HEK293 (cell line): ENCODE measurements around the gene EID2.

ENCODE experiments used
- BCL11A ChIP-seq: fragments of 450-650 bp; formaldehyde crosslinking; IDR thresholded peaks from 2 replicates; pipeline ENCODE4 v1.5.1; 2016; ENCODE audit warnings: low read depth, missing biosample characterization, missing genetic modification characterization
- GLIS1 ChIP-seq: fragments of 450-650 bp; formaldehyde crosslinking; IDR thresholded peaks from 2 replicates; pipeline ENCODE4 v1.5.1; 2016; ENCODE audit warnings: missing biosample characterization, missing genetic modification characterization
- MYNN ChIP-seq: fragments of 450-650 bp; formaldehyde crosslinking; IDR thresholded peaks from 2 replicates; pipeline ENCODE4 v1.5.1; 2016; ENCODE audit warnings: missing biosample characterization, missing genetic modification characterization, borderline replicate concordance
- TRIM28 ChIP-seq: IDR thresholded peaks from 2 replicates; pipeline ENCODE4 v1.6.1; 2011; ENCODE audit warnings: low read length, control low read depth, borderline replicate concordance
- YY1 ChIP-seq: fragments of 450-650 bp; formaldehyde crosslinking; IDR thresholded peaks from 2 replicates; pipeline ENCODE4 v1.5.1; 2018; ENCODE audit warnings: missing biosample characterization, missing genetic modification characterization
- ZBTB1 ChIP-seq: fragments of 450-650 bp; formaldehyde crosslinking; IDR thresholded peaks from 2 replicates; pipeline ENCODE4 v1.5.1; 2016; ENCODE audit warnings: missing biosample characterization, missing genetic modification characterization
- ZFP37 ChIP-seq: fragments of 450-650 bp; formaldehyde crosslinking; IDR thresholded peaks from 2 replicates; pipeline ENCODE4 v1.5.1; 2016; ENCODE audit warnings: missing biosample characterization, missing genetic modification characterization
- ZFP69B ChIP-seq: fragments of 450-650 bp; formaldehyde crosslinking; IDR thresholded peaks from 2 replicates; pipeline ENCODE4 v1.5.1; 2016; ENCODE audit warnings: missing biosample characterization, missing genetic modification characterization
- ZNF10 ChIP-seq: fragments of 450-650 bp; formaldehyde crosslinking; IDR thresholded peaks from 2 replicates; pipeline ENCODE4 v1.5.1; 2017; ENCODE audit warnings: missing biosample characterization, missing genetic modification characterization
- ZNF157 ChIP-seq: fragments of 450-650 bp; formaldehyde crosslinking; IDR thresholded peaks from 2 replicates; pipeline ENCODE4 v1.5.1; 2016; ENCODE audit warnings: missing biosample characterization, missing genetic modification characterization
- ZNF211 ChIP-seq: fragments of 450-650 bp; formaldehyde crosslinking; IDR thresholded peaks from 2 replicates; pipeline ENCODE4 v1.5.1; 2016; ENCODE audit warnings: low read depth, missing biosample characterization, missing genetic modification characterization
- ZNF23 ChIP-seq: fragments of 450-650 bp; formaldehyde crosslinking; IDR thresholded peaks from 2 replicates; pipeline ENCODE4 v1.5.1; 2016; ENCODE audit warnings: missing biosample characterization, missing genetic modification characterization, borderline replicate concordance
- ZNF350 ChIP-seq: fragments of 450-650 bp; formaldehyde crosslinking; IDR thresholded peaks from 2 replicates; pipeline ENCODE4 v1.5.0; 2017; ENCODE audit warnings: missing biosample characterization, mild to moderate bottlenecking, missing genetic modification characterization
- ZNF391 ChIP-seq: fragments of 450-650 bp; formaldehyde crosslinking; IDR thresholded peaks from 2 replicates; pipeline ENCODE4 v1.5.1; 2016; ENCODE audit warnings: low read depth, missing biosample characterization, missing genetic modification characterization, borderline replicate concordance
- ZNF571 ChIP-seq: fragments of 450-650 bp; formaldehyde crosslinking; IDR thresholded peaks from 2 replicates; pipeline ENCODE4 v1.5.0; 2017; ENCODE audit warnings: missing biosample characterization, missing genetic modification characterization
- ZNF585B ChIP-seq: fragments of 450-650 bp; formaldehyde crosslinking; IDR thresholded peaks from 2 replicates; pipeline ENCODE4 v1.5.1; 2016; ENCODE audit warnings: missing biosample characterization, missing genetic modification characterization
- ZNF792 ChIP-seq: fragments of 450-650 bp; formaldehyde crosslinking; IDR thresholded peaks from 2 replicates; pipeline ENCODE4 v1.5.1; 2016; ENCODE audit warnings: missing biosample characterization, missing genetic modification characterization
- TF ChIP-seq, protein P1 (sequence below): fragments of 450-650 bp; formaldehyde crosslinking; IDR thresholded peaks from 2 replicates; pipeline ENCODE4 v1.5.1; 2016; ENCODE audit warnings: missing biosample characterization, missing genetic modification characterization
- TF ChIP-seq, protein P2 (sequence below): fragments of 450-650 bp; IDR thresholded peaks from 2 replicates; pipeline ENCODE4 v1.5.1; 2018; ENCODE audit warnings: missing biosample characterization, mild to moderate bottlenecking, missing genetic modification characterization
- TF ChIP-seq, protein P3 (sequence below): fragments of 450-650 bp; formaldehyde crosslinking; IDR thresholded peaks from 2 replicates; pipeline ENCODE4 v1.5.1; 2016; ENCODE audit warnings: missing biosample characterization, missing genetic modification characterization, borderline replicate concordance
- TF ChIP-seq, protein P4 (sequence below): fragments of 450-650 bp; formaldehyde crosslinking; IDR thresholded peaks from 2 replicates; pipeline ENCODE4 v1.5.1; 2017; ENCODE audit warnings: missing biosample characterization, missing genetic modification characterization
- TF ChIP-seq, protein P5 (sequence below): fragments of 450-650 bp; formaldehyde crosslinking; IDR thresholded peaks from 2 replicates; pipeline ENCODE4 v1.5.1; 2016; ENCODE audit warnings: missing biosample characterization, missing genetic modification characterization
- TF ChIP-seq, protein P6 (sequence below): fragments of 450-650 bp; formaldehyde crosslinking; conservative IDR thresholded peaks from 2 replicates; pipeline ENCODE4 v1.5.1; 2016; ENCODE audit warnings: low read depth, missing biosample characterization, missing genetic modification characterization
- TF ChIP-seq, protein P7 (sequence below): fragments of 450-650 bp; formaldehyde crosslinking; IDR thresholded peaks from 2 replicates; pipeline ENCODE4 v1.5.1; 2016; ENCODE audit warnings: missing biosample characterization, missing genetic modification characterization

Gene EID2

DNA sequence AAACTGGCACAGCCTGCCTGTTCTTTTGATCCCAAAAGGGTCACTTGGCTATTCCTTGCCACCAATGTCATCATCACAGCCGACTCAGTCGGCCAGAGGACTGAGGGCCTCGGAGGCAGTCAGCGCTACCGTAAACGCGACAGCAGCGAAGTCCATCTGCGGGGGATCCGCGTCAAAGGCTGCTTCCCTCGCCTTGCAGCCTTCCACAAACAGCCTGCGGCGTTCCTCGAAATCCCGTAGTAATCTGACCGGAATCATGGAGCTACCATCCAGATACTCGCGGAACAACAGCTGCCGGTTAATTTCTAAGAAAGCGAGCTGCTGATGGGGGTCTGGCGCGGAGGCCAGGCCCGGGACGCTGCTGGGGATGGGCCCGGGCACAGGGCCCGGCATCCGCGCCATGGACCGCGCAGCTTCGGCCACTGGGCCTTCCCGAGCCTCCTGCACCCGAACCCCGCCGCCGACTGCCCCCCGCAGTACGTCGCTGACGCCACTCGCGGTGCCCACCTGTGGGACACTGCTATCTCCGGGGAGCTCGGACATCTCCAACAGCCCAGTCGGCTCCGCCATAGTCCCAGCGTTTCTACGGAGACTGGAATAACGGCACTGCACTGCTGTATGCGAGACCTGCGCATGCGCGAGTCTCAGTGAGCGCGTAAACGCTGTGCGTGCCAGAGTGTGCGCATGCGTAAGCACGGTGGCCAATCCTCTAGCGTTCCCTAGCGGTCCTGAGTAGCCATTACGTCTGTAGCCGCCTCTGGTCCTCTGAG, 7.5 kb downstream of the EID2 start, which contains the start of gene EID2B (continued):
- TF ChIP-seq ZNF23 (tag by site-specific recombination) (no peak), GLIS1 (tag by site-specific recombination) (peak; percentile 70), YY1 (tag by site-specific recombination) (peak; percentile 96), TRIM28 (no peak; the same call in 1 of the 2 replicates), ZNF571 (tag by site-specific recombination) (no peak), ZNF792 (tag by site-specific recombination) (peak; percentile 62; the same call in 1 of the 2 replicates), ZBTB1 (no peak), ZNF211 (tag by site-specific recombination) (no peak), ZNF157 (tag by site-specific recombination) (no peak), ZFP37 (tag by site-specific recombination) (peak; percentile 96), ZNF350 (tag by site-specific recombination) (no peak), ZNF391 (peak; percentile 78; the same call in 1 of the 2 replicates), ZNF10 (tag by site-specific recombination) (peak; percentile 77; the same call in 1 of the 2 replicates), ZNF585B (tag by site-specific recombination) (no peak), MYNN (tag by site-specific recombination) (no peak), ZFP69B (peak; percentile 92), BCL11A (no peak)
- TF ChIP-seq, protein P1, sequence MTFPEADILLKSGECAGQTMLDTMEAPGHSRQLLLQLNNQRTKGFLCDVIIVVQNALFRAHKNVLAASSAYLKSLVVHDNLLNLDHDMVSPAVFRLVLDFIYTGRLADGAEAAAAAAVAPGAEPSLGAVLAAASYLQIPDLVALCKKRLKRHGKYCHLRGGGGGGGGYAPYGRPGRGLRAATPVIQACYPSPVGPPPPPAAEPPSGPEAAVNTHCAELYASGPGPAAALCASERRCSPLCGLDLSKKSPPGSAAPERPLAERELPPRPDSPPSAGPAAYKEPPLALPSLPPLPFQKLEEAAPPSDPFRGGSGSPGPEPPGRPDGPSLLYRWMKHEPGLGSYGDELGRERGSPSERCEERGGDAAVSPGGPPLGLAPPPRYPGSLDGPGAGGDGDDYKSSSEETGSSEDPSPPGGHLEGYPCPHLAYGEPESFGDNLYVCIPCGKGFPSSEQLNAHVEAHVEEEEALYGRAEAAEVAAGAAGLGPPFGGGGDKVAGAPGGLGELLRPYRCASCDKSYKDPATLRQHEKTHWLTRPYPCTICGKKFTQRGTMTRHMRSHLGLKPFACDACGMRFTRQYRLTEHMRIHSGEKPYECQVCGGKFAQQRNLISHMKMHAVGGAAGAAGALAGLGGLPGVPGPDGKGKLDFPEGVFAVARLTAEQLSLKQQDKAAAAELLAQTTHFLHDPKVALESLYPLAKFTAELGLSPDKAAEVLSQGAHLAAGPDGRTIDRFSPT (tag by site-specific recombination): peak; percentile 64; the same call in 1 of the 2 replicates
- TF ChIP-seq, protein P2, sequence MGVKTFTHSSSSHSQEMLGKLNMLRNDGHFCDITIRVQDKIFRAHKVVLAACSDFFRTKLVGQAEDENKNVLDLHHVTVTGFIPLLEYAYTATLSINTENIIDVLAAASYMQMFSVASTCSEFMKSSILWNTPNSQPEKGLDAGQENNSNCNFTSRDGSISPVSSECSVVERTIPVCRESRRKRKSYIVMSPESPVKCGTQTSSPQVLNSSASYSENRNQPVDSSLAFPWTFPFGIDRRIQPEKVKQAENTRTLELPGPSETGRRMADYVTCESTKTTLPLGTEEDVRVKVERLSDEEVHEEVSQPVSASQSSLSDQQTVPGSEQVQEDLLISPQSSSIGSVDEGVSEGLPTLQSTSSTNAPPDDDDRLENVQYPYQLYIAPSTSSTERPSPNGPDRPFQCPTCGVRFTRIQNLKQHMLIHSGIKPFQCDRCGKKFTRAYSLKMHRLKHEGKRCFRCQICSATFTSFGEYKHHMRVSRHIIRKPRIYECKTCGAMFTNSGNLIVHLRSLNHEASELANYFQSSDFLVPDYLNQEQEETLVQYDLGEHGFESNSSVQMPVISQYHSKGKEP: no peak
- TF ChIP-seq, protein P3, sequence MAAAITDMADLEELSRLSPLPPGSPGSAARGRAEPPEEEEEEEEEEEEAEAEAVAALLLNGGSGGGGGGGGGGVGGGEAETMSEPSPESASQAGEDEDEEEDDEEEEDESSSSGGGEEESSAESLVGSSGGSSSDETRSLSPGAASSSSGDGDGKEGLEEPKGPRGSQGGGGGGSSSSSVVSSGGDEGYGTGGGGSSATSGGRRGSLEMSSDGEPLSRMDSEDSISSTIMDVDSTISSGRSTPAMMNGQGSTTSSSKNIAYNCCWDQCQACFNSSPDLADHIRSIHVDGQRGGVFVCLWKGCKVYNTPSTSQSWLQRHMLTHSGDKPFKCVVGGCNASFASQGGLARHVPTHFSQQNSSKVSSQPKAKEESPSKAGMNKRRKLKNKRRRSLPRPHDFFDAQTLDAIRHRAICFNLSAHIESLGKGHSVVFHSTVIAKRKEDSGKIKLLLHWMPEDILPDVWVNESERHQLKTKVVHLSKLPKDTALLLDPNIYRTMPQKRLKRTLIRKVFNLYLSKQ (tag by site-specific recombination): no peak
- TF ChIP-seq, protein P4, sequence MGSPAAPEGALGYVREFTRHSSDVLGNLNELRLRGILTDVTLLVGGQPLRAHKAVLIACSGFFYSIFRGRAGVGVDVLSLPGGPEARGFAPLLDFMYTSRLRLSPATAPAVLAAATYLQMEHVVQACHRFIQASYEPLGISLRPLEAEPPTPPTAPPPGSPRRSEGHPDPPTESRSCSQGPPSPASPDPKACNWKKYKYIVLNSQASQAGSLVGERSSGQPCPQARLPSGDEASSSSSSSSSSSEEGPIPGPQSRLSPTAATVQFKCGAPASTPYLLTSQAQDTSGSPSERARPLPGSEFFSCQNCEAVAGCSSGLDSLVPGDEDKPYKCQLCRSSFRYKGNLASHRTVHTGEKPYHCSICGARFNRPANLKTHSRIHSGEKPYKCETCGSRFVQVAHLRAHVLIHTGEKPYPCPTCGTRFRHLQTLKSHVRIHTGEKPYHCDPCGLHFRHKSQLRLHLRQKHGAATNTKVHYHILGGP: peak; percentile 95
- TF ChIP-seq, protein P5, sequence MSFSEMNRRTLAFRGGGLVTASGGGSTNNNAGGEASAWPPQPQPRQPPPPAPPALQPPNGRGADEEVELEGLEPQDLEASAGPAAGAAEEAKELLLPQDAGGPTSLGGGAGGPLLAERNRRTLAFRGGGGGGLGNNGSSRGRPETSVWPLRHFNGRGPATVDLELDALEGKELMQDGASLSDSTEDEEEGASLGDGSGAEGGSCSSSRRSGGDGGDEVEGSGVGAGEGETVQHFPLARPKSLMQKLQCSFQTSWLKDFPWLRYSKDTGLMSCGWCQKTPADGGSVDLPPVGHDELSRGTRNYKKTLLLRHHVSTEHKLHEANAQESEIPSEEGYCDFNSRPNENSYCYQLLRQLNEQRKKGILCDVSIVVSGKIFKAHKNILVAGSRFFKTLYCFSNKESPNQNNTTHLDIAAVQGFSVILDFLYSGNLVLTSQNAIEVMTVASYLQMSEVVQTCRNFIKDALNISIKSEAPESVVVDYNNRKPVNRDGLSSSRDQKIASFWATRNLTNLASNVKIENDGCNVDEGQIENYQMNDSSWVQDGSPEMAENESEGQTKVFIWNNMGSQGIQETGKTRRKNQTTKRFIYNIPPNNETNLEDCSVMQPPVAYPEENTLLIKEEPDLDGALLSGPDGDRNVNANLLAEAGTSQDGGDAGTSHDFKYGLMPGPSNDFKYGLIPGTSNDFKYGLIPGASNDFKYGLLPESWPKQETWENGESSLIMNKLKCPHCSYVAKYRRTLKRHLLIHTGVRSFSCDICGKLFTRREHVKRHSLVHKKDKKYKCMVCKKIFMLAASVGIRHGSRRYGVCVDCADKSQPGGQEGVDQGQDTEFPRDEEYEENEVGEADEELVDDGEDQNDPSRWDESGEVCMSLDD (tag by site-specific recombination): 0 out of 2 replicates have a peak, but pooled peaks have one; percentile 13
- TF ChIP-seq, protein P6, sequence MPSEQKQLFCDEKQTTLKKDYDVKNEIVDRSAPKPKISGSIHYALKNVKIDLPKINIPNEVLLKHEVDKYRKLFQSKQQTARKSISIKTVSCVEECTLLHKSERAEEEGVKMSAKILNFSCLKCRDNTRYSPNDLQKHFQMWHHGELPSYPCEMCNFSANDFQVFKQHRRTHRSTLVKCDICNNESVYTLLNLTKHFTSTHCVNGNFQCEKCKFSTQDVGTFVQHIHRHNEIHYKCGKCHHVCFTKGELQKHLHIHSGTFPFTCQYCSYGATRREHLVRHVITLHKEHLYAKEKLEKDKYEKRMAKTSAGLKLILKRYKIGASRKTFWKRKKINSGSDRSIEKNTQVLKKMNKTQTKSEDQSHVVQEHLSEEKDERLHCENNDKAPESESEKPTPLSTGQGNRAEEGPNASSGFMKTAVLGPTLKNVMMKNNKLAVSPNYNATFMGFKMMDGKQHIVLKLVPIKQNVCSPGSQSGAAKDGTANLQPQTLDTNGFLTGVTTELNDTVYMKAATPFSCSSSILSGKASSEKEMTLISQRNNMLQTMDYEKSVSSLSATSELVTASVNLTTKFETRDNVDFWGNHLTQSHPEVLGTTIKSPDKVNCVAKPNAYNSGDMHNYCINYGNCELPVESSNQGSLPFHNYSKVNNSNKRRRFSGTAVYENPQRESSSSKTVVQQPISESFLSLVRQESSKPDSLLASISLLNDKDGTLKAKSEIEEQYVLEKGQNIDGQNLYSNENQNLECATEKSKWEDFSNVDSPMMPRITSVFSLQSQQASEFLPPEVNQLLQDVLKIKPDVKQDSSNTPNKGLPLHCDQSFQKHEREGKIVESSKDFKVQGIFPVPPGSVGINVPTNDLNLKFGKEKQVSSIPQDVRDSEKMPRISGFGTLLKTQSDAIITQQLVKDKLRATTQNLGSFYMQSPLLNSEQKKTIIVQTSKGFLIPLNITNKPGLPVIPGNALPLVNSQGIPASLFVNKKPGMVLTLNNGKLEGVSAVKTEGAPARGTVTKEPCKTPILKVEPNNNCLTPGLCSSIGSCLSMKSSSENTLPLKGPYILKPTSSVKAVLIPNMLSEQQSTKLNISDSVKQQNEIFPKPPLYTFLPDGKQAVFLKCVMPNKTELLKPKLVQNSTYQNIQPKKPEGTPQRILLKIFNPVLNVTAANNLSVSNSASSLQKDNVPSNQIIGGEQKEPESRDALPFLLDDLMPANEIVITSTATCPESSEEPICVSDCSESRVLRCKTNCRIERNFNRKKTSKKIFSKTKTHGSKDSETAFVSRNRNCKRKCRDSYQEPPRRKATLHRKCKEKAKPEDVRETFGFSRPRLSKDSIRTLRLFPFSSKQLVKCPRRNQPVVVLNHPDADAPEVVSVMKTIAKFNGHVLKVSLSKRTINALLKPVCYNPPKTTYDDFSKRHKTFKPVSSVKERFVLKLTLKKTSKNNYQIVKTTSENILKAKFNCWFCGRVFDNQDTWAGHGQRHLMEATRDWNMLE: no peak
- TF ChIP-seq, protein P7, sequence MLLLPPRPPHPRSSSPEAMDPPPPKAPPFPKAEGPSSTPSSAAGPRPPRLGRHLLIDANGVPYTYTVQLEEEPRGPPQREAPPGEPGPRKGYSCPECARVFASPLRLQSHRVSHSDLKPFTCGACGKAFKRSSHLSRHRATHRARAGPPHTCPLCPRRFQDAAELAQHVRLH (tag by site-specific recombination): peak; percentile 18; the same call in 1 of the 2 replicates
